H9 (cell line): ENCODE measurements around the gene STXBP1. TPM values are rescaled to one million over a fixed set of nuclear protein-coding genes. Genes with fewer than 3 reads are reported as not detected.

Source experiments
- DNase-seq: peaks from one replicate; pipeline ENCODE4 v3.0.0-alpha.2; 2017
- H2AFZ ChIP-seq: one replicate; pipeline ENCODE4 v1.6.1; 2013; ENCODE audit warnings: mild to moderate bottlenecking, low read length, control low read depth, moderate library complexity
- H2AK5ac ChIP-seq: 2 replicates; pipeline ENCODE4 v1.6.1; 2013; ENCODE audit warnings: low read length, control low read depth, mixed read lengths; ENCODE audit not compliant: insufficient read length
- H2BK120ac ChIP-seq: one replicate; pipeline ENCODE4 v1.6.1; 2013; ENCODE audit warnings: low read depth, mild to moderate bottlenecking, low read length, control low read depth, inconsistent platforms; ENCODE audit not compliant: poor library complexity, severe bottlenecking
- H2BK12ac ChIP-seq: 2 replicates; pipeline ENCODE4 v1.6.1; 2013; ENCODE audit warnings: low read length, control low read depth, mixed read lengths, low read depth; ENCODE audit not compliant: insufficient read length
- H2BK15ac ChIP-seq: 2 replicates; pipeline ENCODE4 v1.6.1; 2013; ENCODE audit warnings: low read depth, low read length, control low read depth
- H2BK20ac ChIP-seq: one replicate; pipeline ENCODE4 v1.6.1; 2013; ENCODE audit warnings: low read depth, mild to moderate bottlenecking, low read length, control low read depth, inconsistent platforms; ENCODE audit not compliant: poor library complexity, severe bottlenecking
- H2BK5ac ChIP-seq: 2 replicates; pipeline ENCODE4 v1.6.1; 2013; ENCODE audit warnings: low read length, control low read depth, mixed read lengths; ENCODE audit not compliant: insufficient read length
- H3K14ac ChIP-seq: 2 replicates; pipeline ENCODE4 v1.6.1; 2013; ENCODE audit warnings: low read length, control low read depth; ENCODE audit not compliant: insufficient read depth
- H3K18ac ChIP-seq: 2 replicates; pipeline ENCODE4 v1.6.1; 2013; ENCODE audit warnings: low read depth, mild to moderate bottlenecking, mixed read lengths, low read length, control low read depth; ENCODE audit not compliant: insufficient read length
- H3K23ac ChIP-seq: 2 replicates; pipeline ENCODE4 v1.6.1; 2013; ENCODE audit warnings: low read length, control low read depth, mixed read lengths, low read depth; ENCODE audit not compliant: insufficient read length
- H3K23me2 ChIP-seq: 2 replicates; pipeline ENCODE4 v1.6.1; 2013; ENCODE audit warnings: low read depth, mild to moderate bottlenecking, mixed read lengths, low read length, control low read depth; ENCODE audit not compliant: insufficient read length, poor library complexity, severe bottlenecking
- H3K27ac ChIP-seq: 2 replicates; pipeline ENCODE4 v1.5.1; 2013; ENCODE audit warnings: low read length, control low read depth, mixed read lengths, low read depth; ENCODE audit not compliant: insufficient read length
- H3K27me3 ChIP-seq: 2 replicates; pipeline ENCODE4 v1.6.1; 2013; ENCODE audit warnings: low read length, control low read depth, inconsistent platforms; ENCODE audit not compliant: insufficient read depth
- H3K4ac ChIP-seq: 2 replicates; pipeline ENCODE4 v1.6.1; 2013; ENCODE audit warnings: low read depth, mild to moderate bottlenecking, control low read depth, inconsistent platforms, low read length, moderate library complexity
- H3K4me1 ChIP-seq: 2 replicates; pipeline ENCODE4 v1.6.1; 2013; ENCODE audit warnings: low read length, control low read depth, inconsistent platforms; ENCODE audit not compliant: insufficient read depth
- H3K4me2 ChIP-seq: 2 replicates; pipeline ENCODE4 v1.6.1; 2013; ENCODE audit warnings: low read length, control low read depth, mixed read lengths; ENCODE audit not compliant: insufficient read length, insufficient read depth
- H3K56ac ChIP-seq: 2 replicates; pipeline ENCODE4 v1.6.1; 2013; ENCODE audit warnings: low read depth, mild to moderate bottlenecking, mixed read lengths, low read length, control low read depth; ENCODE audit not compliant: insufficient read length
- H3K79me1 ChIP-seq: 2 replicates; pipeline ENCODE4 v1.6.1; 2013; ENCODE audit warnings: low read depth, mild to moderate bottlenecking, moderate library complexity, low read length, control low read depth, inconsistent platforms; ENCODE audit not compliant: insufficient read depth, poor library complexity, severe bottlenecking
- H3K79me2 ChIP-seq: 2 replicates; pipeline ENCODE4 v1.6.1; 2013; ENCODE audit warnings: low read length, control low read depth, inconsistent platforms; ENCODE audit not compliant: insufficient read depth
- H3K9ac ChIP-seq: 2 replicates; pipeline ENCODE4 v1.6.1; 2013; ENCODE audit warnings: low read length, control low read depth, mixed read lengths; ENCODE audit not compliant: insufficient read length; ENCODE audit errors: extremely low read depth
- H3K9me3 ChIP-seq: one replicate; pipeline ENCODE4 v1.6.1; 2013; ENCODE audit warnings: low read depth, low read length, inconsistent platforms; ENCODE audit not compliant: control insufficient read depth
- H3T11ph ChIP-seq: one replicate; pipeline ENCODE4 v1.6.1; 2013; ENCODE audit warnings: mild to moderate bottlenecking, low read length, control low read depth, inconsistent platforms
- H4K20me1 ChIP-seq: one replicate; pipeline ENCODE4 v1.6.1; 2013; ENCODE audit not compliant: control insufficient read depth, insufficient read length, insufficient read depth
- H4K5ac ChIP-seq: 2 replicates; pipeline ENCODE4 v1.6.1; 2013; ENCODE audit warnings: low read depth, mild to moderate bottlenecking, mixed read lengths, low read length, control low read depth; ENCODE audit not compliant: insufficient read length
- H4K8ac ChIP-seq: replicated peaks from 2 replicates; pipeline ENCODE4 v1.6.1; 2013; ENCODE audit warnings: low read length, control low read depth, mixed read lengths, low read depth; ENCODE audit not compliant: insufficient read length
- H4K91ac ChIP-seq: 2 replicates; pipeline ENCODE4 v1.6.1; 2013; ENCODE audit warnings: low read depth, mild to moderate bottlenecking, moderate library complexity, mixed read lengths, low read length, control low read depth; ENCODE audit not compliant: insufficient read length
- H3K27ac Mint-ChIP-seq, 3 experiments: 2 replicates in 2 of 3; 3 replicates in 1 of 3; pipeline ENCODE4 v1.8.0; 2020 to 2021; ENCODE audit warnings: mixed read lengths in 3 of 3, mild to moderate bottlenecking in 1 of 3, moderate library complexity in 1 of 3
- H3K27me3 Mint-ChIP-seq: 2 replicates; pipeline ENCODE4 v1.8.0; 2021; ENCODE audit warnings: low read depth, mild to moderate bottlenecking, moderate library complexity, mixed read lengths
- H3K36me3 Mint-ChIP-seq, 3 experiments: 2 replicates in 2 of 3; 3 replicates in 1 of 3; pipeline ENCODE4 v1.8.0; 2020 to 2021; ENCODE audit warnings: low read depth in 3 of 3, mixed read lengths in 3 of 3; ENCODE audit not compliant: insufficient read depth in 1 of 3
- H3K4me1 Mint-ChIP-seq, 2 experiments: 2 replicates each; pipeline ENCODE4 v1.8.0; 2020; ENCODE audit warnings: mixed read lengths in 2 of 2
- H3K4me3 Mint-ChIP-seq, 2 experiments: 2 replicates in 1 of 2; 3 replicates in 1 of 2; pipeline ENCODE4 v1.8.0; 2020 to 2021; ENCODE audit warnings: mild to moderate bottlenecking in 2 of 2, mixed read lengths in 2 of 2, moderate library complexity in 1 of 2
- H3K9me3 Mint-ChIP-seq, 2 experiments: 2 replicates in 1 of 2; 3 replicates in 1 of 2; pipeline ENCODE4 v1.8.0; 2020; ENCODE audit warnings: mild to moderate bottlenecking in 2 of 2, mixed read lengths in 2 of 2, moderate library complexity in 1 of 2
- WGBS: extraction: QIAGEN DNeasy Blood & Tissue Kit; methylation state at CpG from one replicate; pipeline ENCODE4 v1.1.7; 2013; ENCODE audit warnings: missing lambda C conversion rate, low lambda C conversion rate, mixed read lengths; ENCODE audit not compliant: insufficient read length; ENCODE audit errors: extremely low coverage; 5-methylcytosine and 5-hydroxymethylcytosine counted together
- total RNA-seq: library from RNA; stranded (reverse); gene quantifications from 2 replicates; pipeline ENCODE4 v1.2.1, GENCODE V29; 2021
- TF ChIP-seq, protein P1 (sequence below): fragments of 200-600 bp; sonication (generic); conservative IDR thresholded peaks from 3 replicates; pipeline ENCODE4 v1.8.0; 2021; ENCODE audit warnings: antibody characterized with exemption, mild to moderate bottlenecking

STXBP1 gene
- total RNA-seq, 1 experiment from 2014 or later, result 22.3 TPM

DNA sequence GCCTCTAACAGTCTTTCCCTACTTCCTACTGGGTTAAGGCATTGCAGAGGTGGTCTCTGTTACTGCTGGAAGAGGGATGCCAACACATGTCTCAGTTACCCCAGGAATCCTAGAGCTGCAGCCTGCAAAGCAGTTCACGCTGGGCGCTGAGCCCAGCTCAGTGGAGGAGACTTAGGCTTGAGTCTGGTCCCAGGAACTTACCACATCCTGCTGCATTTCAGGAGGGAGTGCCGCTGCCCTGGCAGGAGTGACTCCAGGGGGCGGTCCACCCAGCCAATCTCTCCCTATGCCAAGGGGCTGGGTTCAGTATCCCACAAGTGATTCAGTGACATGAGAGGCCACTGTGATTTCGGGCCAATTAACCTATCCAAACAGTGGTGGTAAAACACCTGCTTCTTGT is 111.4 kb downstream of the STXBP1 start:
- no peak overlapping the region for H3K27ac ChIP-seq
- TF ChIP-seq, protein P1, sequence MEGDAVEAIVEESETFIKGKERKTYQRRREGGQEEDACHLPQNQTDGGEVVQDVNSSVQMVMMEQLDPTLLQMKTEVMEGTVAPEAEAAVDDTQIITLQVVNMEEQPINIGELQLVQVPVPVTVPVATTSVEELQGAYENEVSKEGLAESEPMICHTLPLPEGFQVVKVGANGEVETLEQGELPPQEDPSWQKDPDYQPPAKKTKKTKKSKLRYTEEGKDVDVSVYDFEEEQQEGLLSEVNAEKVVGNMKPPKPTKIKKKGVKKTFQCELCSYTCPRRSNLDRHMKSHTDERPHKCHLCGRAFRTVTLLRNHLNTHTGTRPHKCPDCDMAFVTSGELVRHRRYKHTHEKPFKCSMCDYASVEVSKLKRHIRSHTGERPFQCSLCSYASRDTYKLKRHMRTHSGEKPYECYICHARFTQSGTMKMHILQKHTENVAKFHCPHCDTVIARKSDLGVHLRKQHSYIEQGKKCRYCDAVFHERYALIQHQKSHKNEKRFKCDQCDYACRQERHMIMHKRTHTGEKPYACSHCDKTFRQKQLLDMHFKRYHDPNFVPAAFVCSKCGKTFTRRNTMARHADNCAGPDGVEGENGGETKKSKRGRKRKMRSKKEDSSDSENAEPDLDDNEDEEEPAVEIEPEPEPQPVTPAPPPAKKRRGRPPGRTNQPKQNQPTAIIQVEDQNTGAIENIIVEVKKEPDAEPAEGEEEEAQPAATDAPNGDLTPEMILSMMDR, result no peak
- no peak overlapping the region for H3K4me2 ChIP-seq
- H3K27me3 ChIP-seq, result no peaks in the 10 kb centered on the region
- Mint-ChIP-seq H3K9me3 (no peaks in the 10 kb centered on the region; a peak in 1 of 5 replicates), H3K27me3 (no peaks in the 10 kb centered on the region), H3K4me1 (peaks cover 0 to 12% of the 10 kb centered on the region in 2 experiments; a peak in 3 of 4 replicates), H3K4me3 (no peak overlapping the region), H3K36me3 (no peaks in the 10 kb centered on the region), H3K27ac (no peak overlapping the region)
- H4K5ac ChIP-seq, result no peak overlapping the region
- no peaks in the 10 kb centered on the region for H3K9me3 ChIP-seq
- no peak overlapping the region for H2BK20ac ChIP-seq
- H3K18ac ChIP-seq, result no peak overlapping the region
- no peak overlapping the region for H4K8ac ChIP-seq
- H2BK15ac ChIP-seq, result no peak overlapping the region
- no peak for DNase-seq
- H2AFZ ChIP-seq, result no peak overlapping the region
- no peaks in the 10 kb centered on the region; the same call in 1 of the 2 replicates for H3K4me1 ChIP-seq
- no peak overlapping the region for H3K23ac ChIP-seq
- H3T11ph ChIP-seq, result no peak overlapping the region
- no peak overlapping the region for H2BK120ac ChIP-seq
- no peaks in the 10 kb centered on the region for H3K23me2 ChIP-seq
- H4K20me1 ChIP-seq, result no peaks in the 10 kb centered on the region
- WGBS, result no CpG with 5 or more reads among the region's 5 CpGs
- no peak overlapping the region for H2BK5ac ChIP-seq
- H2BK12ac ChIP-seq, result no peak overlapping the region
- H3K14ac ChIP-seq, result no peak overlapping the region
- no peak overlapping the region for H4K91ac ChIP-seq
- no peaks in the 10 kb centered on the region for H3K79me2 ChIP-seq
- no peaks in the 10 kb centered on the region for H3K79me1 ChIP-seq
- no peak overlapping the region for H2AK5ac ChIP-seq
- no peak overlapping the region for H3K56ac ChIP-seq
- H3K4ac ChIP-seq, result no peak overlapping the region
- no peak overlapping the region for H3K9ac ChIP-seq
